ENCODE measurements around the gene ZNF681.

Gene ZNF681

GRCh38 chr19:23774106-23774505 is 15.4 kb upstream of the ZNF681 start:
- Histone ChIP-seq H3K9me3 (ENCODE audit: control insufficient read depth, low read length) (no peaks in the 10 kb centered on the region), H3K36me3 (ENCODE audit: control insufficient read depth, insufficient read depth, low read length) (peaks cover 88% of the 10 kb centered on the region)

DNA sequence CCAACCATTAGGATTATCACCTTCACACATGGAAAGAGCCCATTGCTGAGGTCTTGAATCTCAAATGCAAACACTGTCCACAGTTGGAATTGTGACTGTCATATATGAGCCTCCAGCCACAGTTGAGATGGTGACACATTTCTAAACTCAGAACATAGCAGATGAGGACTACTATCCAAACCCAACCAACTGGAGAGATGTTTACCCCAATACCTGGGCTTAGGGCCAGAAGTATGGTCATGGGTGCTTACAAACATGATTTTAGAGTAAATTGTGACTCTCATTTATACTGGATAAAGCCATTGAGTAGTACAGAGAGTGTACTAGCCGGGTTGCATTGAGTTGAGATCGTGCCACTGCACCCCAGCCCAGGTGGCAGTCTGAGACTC is 14.0 kb upstream of the ZNF681 start:
- H3K4me3 ChIP-seq (ENCODE audit: extremely low read depth, insufficient read depth, low read length, poor library complexity, severe bottlenecking): no peak overlapping the region
- H3K4me1 ChIP-seq (ENCODE audit: control insufficient read depth, insufficient read depth, low read length, poor library complexity, severe bottlenecking): no peaks in the 10 kb centered on the region
- H3K36me3 ChIP-seq (ENCODE audit: control insufficient read depth, insufficient read depth, low read length): peaks cover 83% of the 10 kb centered on the region
- no peak overlapping the region for H3K27ac ChIP-seq (ENCODE audit: low read depth, low read length, severe bottlenecking)
- no peaks in the 10 kb centered on the region for H3K9me3 ChIP-seq (ENCODE audit: control insufficient read depth, low read length)
- WGBS, 2 experiments (ENCODE audit: insufficient coverage in 2 of 2): no CpG with 5 or more reads among the region's 2 CpGs

More at GRCh38 chr19:23774106-23774505, 15.4 kb upstream of the ZNF681 start:
- no peaks in the 10 kb centered on the region for H3K4me1 ChIP-seq (ENCODE audit: control insufficient read depth, insufficient read depth, low read length, poor library complexity, severe bottlenecking)
- H3K4me3 ChIP-seq (ENCODE audit: extremely low read depth, insufficient read depth, low read length, poor library complexity, severe bottlenecking): no peak overlapping the region
- H3K27ac ChIP-seq (ENCODE audit: low read depth, low read length, severe bottlenecking): no peak overlapping the region
- WGBS, 2 experiments (ENCODE audit: insufficient coverage in 2 of 2): 71 to 75% methylated on average over 4 of the region's 4 CpGs

GRCh38 chr19:23771761-23772674 is 13.3 kb upstream of the ZNF681 start:
- Histone ChIP-seq H3K4me3 (ENCODE audit: extremely low read depth, insufficient read depth, low read length, poor library complexity, severe bottlenecking) (no peak overlapping the region), H3K36me3 (ENCODE audit: control insufficient read depth, insufficient read depth, low read length) (peaks cover 82% of the 10 kb centered on the region), H3K27ac (ENCODE audit: low read depth, low read length, severe bottlenecking) (no peak overlapping the region), H3K9me3 (ENCODE audit: control insufficient read depth, low read length) (no peaks in the 10 kb centered on the region), H3K4me1 (ENCODE audit: control insufficient read depth, insufficient read depth, low read length, poor library complexity, severe bottlenecking) (no peaks in the 10 kb centered on the region)
- 83% methylated on average over 1 of the region's 4 CpGs; no CpG with 5 or more reads in 1 of the 2 experiments for WGBS, 2 experiments (ENCODE audit: insufficient coverage in 2 of 2)

- 80% methylated on average over 1 of the region's 2 CpGs; no CpG with 5 or more reads in 1 of the 2 experiments for WGBS, 2 experiments (ENCODE audit: insufficient coverage in 2 of 2)
- Histone ChIP-seq H3K4me3 (ENCODE audit: extremely low read depth, insufficient read depth, low read length, poor library complexity, severe bottlenecking) (no peak overlapping the region), H3K4me1 (ENCODE audit: control insufficient read depth, insufficient read depth, low read length, poor library complexity, severe bottlenecking) (no peaks in the 10 kb centered on the region), H3K9me3 (ENCODE audit: control insufficient read depth, low read length) (no peaks in the 10 kb centered on the region), H3K27ac (ENCODE audit: low read depth, low read length, severe bottlenecking) (no peak overlapping the region), H3K36me3 (ENCODE audit: control insufficient read depth, insufficient read depth, low read length) (peaks cover 82% of the 10 kb centered on the region)
Observed at GRCh38 chr19:23771316-23771715, 12.6 kb upstream of the ZNF681 start.

- no CpG with 5 or more reads among the region's 1 CpG for WGBS, 2 experiments (ENCODE audit: insufficient coverage in 2 of 2)
- Histone ChIP-seq H3K4me3 (ENCODE audit: extremely low read depth, insufficient read depth, low read length, poor library complexity, severe bottlenecking) (no peak overlapping the region), H3K36me3 (ENCODE audit: control insufficient read depth, insufficient read depth, low read length) (peaks cover 78% of the 10 kb centered on the region), H3K4me1 (ENCODE audit: control insufficient read depth, insufficient read depth, low read length, poor library complexity, severe bottlenecking) (no peaks in the 10 kb centered on the region), H3K9me3 (ENCODE audit: control insufficient read depth, low read length) (no peaks in the 10 kb centered on the region), H3K27ac (ENCODE audit: low read depth, low read length, severe bottlenecking) (no peak overlapping the region)
Observed at GRCh38 chr19:23770672-23771250, 12.1 kb upstream of the ZNF681 start.

GRCh38 chr19:23769691-23770468 is 11.2 kb upstream of the ZNF681 start:
- Histone ChIP-seq H3K9me3 (ENCODE audit: control insufficient read depth, low read length) (no peaks in the 10 kb centered on the region), H3K27ac (ENCODE audit: low read depth, low read length, severe bottlenecking) (no peak overlapping the region), H3K36me3 (ENCODE audit: control insufficient read depth, insufficient read depth, low read length) (peaks cover 80% of the 10 kb centered on the region), H3K4me3 (ENCODE audit: extremely low read depth, insufficient read depth, low read length, poor library complexity, severe bottlenecking) (no peak overlapping the region), H3K4me1 (ENCODE audit: control insufficient read depth, insufficient read depth, low read length, poor library complexity, severe bottlenecking) (no peaks in the 10 kb centered on the region)
- no CpG with 5 or more reads among the region's 3 CpGs for WGBS, 2 experiments (ENCODE audit: insufficient coverage in 2 of 2)

GRCh38 chr19:23766951-23767350 is 8.3 kb upstream of the ZNF681 start:
- Histone ChIP-seq H3K27ac (ENCODE audit: low read depth, low read length, severe bottlenecking) (no peak overlapping the region), H3K36me3 (ENCODE audit: control insufficient read depth, insufficient read depth, low read length) (peaks cover 58% of the 10 kb centered on the region), H3K4me1 (ENCODE audit: control insufficient read depth, insufficient read depth, low read length, poor library complexity, severe bottlenecking) (no peaks in the 10 kb centered on the region), H3K4me3 (ENCODE audit: extremely low read depth, insufficient read depth, low read length, poor library complexity, severe bottlenecking) (no peak overlapping the region), H3K9me3 (ENCODE audit: control insufficient read depth, low read length) (no peaks in the 10 kb centered on the region)
- 82 to 90% methylated on average over 9 to 13 of the region's 13 CpGs for WGBS, 2 experiments (ENCODE audit: insufficient coverage in 2 of 2)

DNA sequence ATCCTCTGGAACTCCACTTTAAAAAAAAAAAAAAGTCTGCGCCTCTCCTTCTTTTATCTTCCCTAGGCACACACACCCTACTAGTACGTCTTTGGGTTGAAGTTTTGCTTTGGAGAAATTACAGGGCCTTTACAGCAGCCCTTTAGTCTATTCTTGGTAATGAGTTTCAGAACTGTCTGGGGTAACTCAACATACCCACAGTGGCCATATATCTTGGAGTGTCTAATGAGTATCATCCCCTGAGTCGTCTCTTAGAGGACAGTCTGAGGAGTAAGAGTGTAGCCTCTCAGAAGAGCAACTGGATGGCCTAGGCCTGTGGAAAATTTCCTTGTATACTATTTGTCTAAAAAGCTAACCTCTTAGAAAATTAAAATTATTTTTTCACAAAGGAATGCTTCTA is 6.1 kb upstream of the ZNF681 start:
- H3K36me3 ChIP-seq (ENCODE audit: control insufficient read depth, insufficient read depth, low read length): peaks cover 39% of the 10 kb centered on the region

DNA sequence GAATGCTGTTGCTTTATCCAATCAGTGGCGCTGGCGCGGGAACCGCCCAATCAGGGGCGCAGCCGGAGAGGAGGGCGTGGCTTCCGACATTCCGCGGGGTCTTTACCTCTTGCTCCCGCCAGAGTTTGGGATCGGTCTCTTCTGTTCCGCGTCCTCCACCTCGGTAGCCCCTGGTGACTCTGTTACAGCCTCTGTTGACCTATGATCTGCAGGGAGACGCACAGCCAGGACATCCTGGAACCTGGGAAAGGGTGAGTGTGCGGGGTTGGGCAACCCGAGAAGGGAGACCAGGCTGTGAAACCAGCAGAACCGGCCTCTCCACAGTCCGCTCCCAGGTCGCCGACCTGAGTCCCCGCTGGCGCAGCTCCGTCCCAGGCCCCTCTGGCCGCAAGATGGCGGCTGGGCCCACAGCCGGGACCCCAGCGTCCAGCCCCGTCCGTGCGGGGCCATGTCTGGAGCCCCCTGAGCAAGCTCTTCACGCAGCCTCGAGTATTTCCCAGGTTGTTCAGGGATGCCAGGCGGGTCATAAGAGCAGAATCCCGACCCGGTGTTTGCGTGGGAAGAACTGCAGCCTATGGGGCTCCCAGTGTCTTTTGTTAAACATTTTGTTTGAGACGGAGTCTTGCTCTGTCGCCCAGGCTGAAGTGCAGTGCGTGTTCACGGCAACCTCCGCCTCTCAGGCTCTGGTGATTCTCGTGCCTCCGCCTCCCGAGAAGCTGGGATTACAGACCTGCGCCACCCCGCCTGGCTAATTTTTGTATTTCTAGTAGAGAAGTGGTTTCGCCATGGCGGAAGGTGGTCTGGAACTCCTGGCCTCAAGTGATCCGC is 4.4 kb upstream of the ZNF681 start:
- Histone ChIP-seq H3K36me3 (ENCODE audit: control insufficient read depth, insufficient read depth, low read length) (peaks cover 27% of the 10 kb centered on the region), H3K4me1 (ENCODE audit: control insufficient read depth, insufficient read depth, low read length, poor library complexity, severe bottlenecking) (no peaks in the 10 kb centered on the region), H3K27ac (ENCODE audit: low read depth, low read length, severe bottlenecking) (peak overlapping the region; percentile 97), H3K9me3 (ENCODE audit: control insufficient read depth, low read length) (no peaks in the 10 kb centered on the region), H3K4me3 (ENCODE audit: extremely low read depth, insufficient read depth, low read length, poor library complexity, severe bottlenecking) (peak overlapping the region; percentile 69)
- 0% methylated on average over 38 to 44 of the region's 51 CpGs for WGBS, 2 experiments (ENCODE audit: insufficient coverage in 2 of 2)

More for the DNA sequence above, 6.1 kb upstream of the ZNF681 start:
- Histone ChIP-seq H3K27ac (ENCODE audit: low read depth, low read length, severe bottlenecking) (no peak overlapping the region), H3K9me3 (ENCODE audit: control insufficient read depth, low read length) (no peaks in the 10 kb centered on the region), H3K4me1 (ENCODE audit: control insufficient read depth, insufficient read depth, low read length, poor library complexity, severe bottlenecking) (no peaks in the 10 kb centered on the region), H3K4me3 (ENCODE audit: extremely low read depth, insufficient read depth, low read length, poor library complexity, severe bottlenecking) (peak overlapping the region; percentile 69)
- WGBS, 2 experiments (ENCODE audit: insufficient coverage in 2 of 2): 83% methylated on average over 2 of the region's 3 CpGs; no CpG with 5 or more reads in 1 of the 2 experiments

DNA sequence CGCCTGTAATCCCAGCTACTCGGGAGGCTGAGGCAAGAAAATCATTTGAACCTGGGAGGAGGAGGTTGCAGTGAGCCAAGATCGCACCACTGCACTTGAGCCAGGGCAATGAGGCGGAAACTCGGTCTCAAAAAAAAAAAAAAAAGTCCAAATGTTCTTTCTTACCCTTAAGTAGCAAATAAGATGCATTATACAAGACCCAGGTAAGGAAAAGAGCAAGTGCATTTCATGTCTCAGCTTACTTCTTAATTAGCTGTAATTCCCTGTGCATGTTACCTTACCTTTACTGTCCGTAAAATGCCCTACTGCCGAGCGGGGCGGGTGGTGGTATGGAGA is 3.8 kb upstream of the ZNF681 start:
- H3K4me1 ChIP-seq (ENCODE audit: control insufficient read depth, insufficient read depth, low read length, poor library complexity, severe bottlenecking): no peaks in the 10 kb centered on the region
- H3K36me3 ChIP-seq (ENCODE audit: control insufficient read depth, insufficient read depth, low read length): peaks cover 26% of the 10 kb centered on the region
- H3K27ac ChIP-seq (ENCODE audit: low read depth, low read length, severe bottlenecking): peak overlapping the region; percentile 13
- peak overlapping the region; percentile 69 for H3K4me3 ChIP-seq (ENCODE audit: extremely low read depth, insufficient read depth, low read length, poor library complexity, severe bottlenecking)
- WGBS, 2 experiments (ENCODE audit: insufficient coverage in 2 of 2): 30 to 46% methylated on average over 4 to 7 of the region's 9 CpGs
- H3K9me3 ChIP-seq (ENCODE audit: control insufficient read depth, low read length): no peaks in the 10 kb centered on the region
